Measurements from ENCODE around the gene DEPDC5. TPM values are rescaled to one million over a fixed set of nuclear protein-coding genes. Genes with fewer than 3 reads are reported as not detected.

DEPDC5 gene
- total and polyA plus RNA-seq, 9 donors: 8.0 to 10.7 (median 8.5) TPM

- Histone ChIP-seq H3K36me3 (ENCODE audit: control insufficient read depth, insufficient read depth, low read length) (no peaks in the 10 kb centered on the region), H3K27me3 (ENCODE audit: control insufficient read depth, insufficient read depth, low read length) (no peaks in the 10 kb centered on the region), H3K27ac (ENCODE audit: low read length) (peak overlapping the region; percentile 57), H3K4me3 (ENCODE audit: low read length) (no peak overlapping the region), H3K9me3 (replicated peaks; ENCODE audit: control insufficient read depth, low read depth, low read length) (no peaks in the 10 kb centered on the region), H3K4me1 (ENCODE audit: control insufficient read depth, insufficient read depth, low read length) (peaks cover 31% of the 10 kb centered on the region)
- 19% methylated on average over 3 of the region's 8 CpGs for WGBS (ENCODE audit: insufficient coverage)
- DNase-seq: peak; percentile 90
These were observed 175.5 kb downstream of the DEPDC5 start for GRCh38 chr22:31929167-31929930.

- H3K4me1 ChIP-seq (ENCODE audit: control insufficient read depth, insufficient read depth, low read length): peaks cover 35% of the 10 kb centered on the region
- no peak overlapping the region for H3K27ac ChIP-seq (ENCODE audit: low read length)
- peak; percentile 73 for DNase-seq
- H3K27me3 ChIP-seq (ENCODE audit: control insufficient read depth, insufficient read depth, low read length): no peaks in the 10 kb centered on the region
- no peaks in the 10 kb centered on the region for H3K36me3 ChIP-seq (ENCODE audit: control insufficient read depth, insufficient read depth, low read length)
- no peak overlapping the region for H3K4me3 ChIP-seq (ENCODE audit: low read length)
- WGBS (ENCODE audit: insufficient coverage): 37% methylated on average over 5 of the region's 5 CpGs
- no peaks in the 10 kb centered on the region for H3K9me3 ChIP-seq (replicated peaks; ENCODE audit: control insufficient read depth, low read depth, low read length)
These were observed 179.0 kb downstream of the DEPDC5 start for GRCh38 chr22:31932863-31933262.

- H3K9me3 ChIP-seq (replicated peaks; ENCODE audit: control insufficient read depth, low read depth, low read length): no peaks in the 10 kb centered on the region
- H3K27ac ChIP-seq (ENCODE audit: low read length): no peak overlapping the region
- no peaks in the 10 kb centered on the region for H3K36me3 ChIP-seq (ENCODE audit: control insufficient read depth, insufficient read depth, low read length)
- H3K27me3 ChIP-seq (ENCODE audit: control insufficient read depth, insufficient read depth, low read length): no peaks in the 10 kb centered on the region
- DNase-seq: no peak
- no peak overlapping the region for H3K4me3 ChIP-seq (ENCODE audit: low read length)
- WGBS (ENCODE audit: insufficient coverage): 96% methylated on average over 3 of the region's 6 CpGs
- H3K4me1 ChIP-seq (ENCODE audit: control insufficient read depth, insufficient read depth, low read length): peaks cover 38% of the 10 kb centered on the region
These were observed 179.6 kb downstream of the DEPDC5 start for GRCh38 chr22:31933406-31933805.

DNA sequence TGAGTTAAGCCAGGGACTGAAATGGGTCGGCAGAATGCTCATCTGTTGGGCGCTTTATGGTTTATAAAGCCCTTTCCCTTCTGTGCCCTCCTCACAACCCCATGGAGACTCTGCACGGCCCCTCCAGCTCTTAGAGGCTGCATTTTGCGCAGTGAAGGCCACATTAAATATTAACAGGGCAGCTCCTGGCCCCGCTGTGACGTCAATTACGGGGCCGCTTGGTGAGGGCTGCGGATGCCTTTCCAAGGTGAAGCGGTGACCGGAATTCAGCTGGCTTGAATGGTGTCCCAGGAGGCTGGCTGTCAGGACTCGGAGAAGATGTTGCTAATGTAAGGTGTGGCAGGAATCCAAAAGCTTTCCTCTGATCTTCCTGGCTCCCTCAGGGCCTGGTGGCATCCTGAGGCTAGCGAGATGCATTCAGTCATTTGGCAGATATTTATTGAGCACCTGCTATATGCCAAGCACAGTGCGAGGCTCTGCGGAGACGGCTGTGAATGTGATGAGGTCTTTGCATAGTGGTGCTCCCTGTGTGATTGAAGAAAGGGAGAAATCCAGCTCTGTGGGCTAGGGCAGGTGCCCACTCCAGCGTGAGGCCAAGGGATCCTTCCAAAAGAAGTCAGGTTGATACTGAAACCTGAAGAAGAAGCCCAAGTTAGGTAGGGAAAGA is 180.1 kb downstream of the DEPDC5 start:
- no peak overlapping the region for H3K27ac ChIP-seq (ENCODE audit: low read length)
- H3K4me3 ChIP-seq (ENCODE audit: low read length): no peak overlapping the region
- no peak for DNase-seq
- whole genome bisulfite sequencing (ENCODE audit: insufficient coverage): 70% methylated on average over 16 of the region's 17 CpGs
- no peaks in the 10 kb centered on the region for H3K9me3 ChIP-seq (replicated peaks; ENCODE audit: control insufficient read depth, low read depth, low read length)
- H3K27me3 ChIP-seq (ENCODE audit: control insufficient read depth, insufficient read depth, low read length): no peaks in the 10 kb centered on the region
- H3K36me3 ChIP-seq (ENCODE audit: control insufficient read depth, insufficient read depth, low read length): no peaks in the 10 kb centered on the region
- H3K4me1 ChIP-seq (ENCODE audit: control insufficient read depth, insufficient read depth, low read length): peaks cover 34% of the 10 kb centered on the region

DNA sequence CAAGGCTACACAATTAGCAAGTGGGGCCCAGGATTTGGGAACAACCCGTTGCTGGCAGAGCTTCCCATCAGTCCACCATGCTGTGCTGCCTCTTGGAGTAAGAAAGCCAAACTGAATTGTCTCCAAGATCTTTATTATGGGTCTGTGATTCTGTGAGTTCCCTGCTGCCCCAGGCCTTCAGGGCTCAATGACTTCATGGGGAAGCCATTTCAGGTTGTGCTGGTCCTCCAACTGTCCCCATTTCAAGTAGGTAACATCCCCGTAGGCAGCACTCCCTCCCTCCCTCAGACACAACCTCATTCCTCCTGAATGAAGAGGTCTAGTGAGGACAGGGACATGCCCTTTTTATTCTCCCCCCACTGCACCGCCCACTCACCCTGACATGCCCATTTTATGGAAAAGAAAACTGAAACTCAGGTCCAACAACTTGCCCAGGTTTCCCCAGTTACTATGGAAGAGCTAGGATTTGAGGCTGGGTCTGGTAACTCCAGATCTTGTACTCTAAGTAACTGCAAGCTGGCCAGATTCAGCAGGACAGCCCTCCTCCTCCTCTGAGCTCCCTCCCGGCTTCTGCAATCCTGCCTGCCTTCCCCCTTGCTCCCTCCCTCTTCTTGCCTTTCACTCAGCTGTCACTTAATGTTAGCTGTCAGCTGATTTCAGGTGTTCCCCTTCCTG is 182.3 kb downstream of the DEPDC5 start:
- no peak for DNase-seq
- 33% methylated on average over 1 of the region's 4 CpGs for WGBS (ENCODE audit: insufficient coverage)
- Histone ChIP-seq H3K27ac (ENCODE audit: low read length) (no peak overlapping the region), H3K9me3 (replicated peaks; ENCODE audit: control insufficient read depth, low read depth, low read length) (no peaks in the 10 kb centered on the region), H3K27me3 (ENCODE audit: control insufficient read depth, insufficient read depth, low read length) (no peaks in the 10 kb centered on the region), H3K36me3 (ENCODE audit: control insufficient read depth, insufficient read depth, low read length) (no peaks in the 10 kb centered on the region), H3K4me3 (ENCODE audit: low read length) (no peak overlapping the region), H3K4me1 (ENCODE audit: control insufficient read depth, insufficient read depth, low read length) (peaks cover 25% of the 10 kb centered on the region)

DNA sequence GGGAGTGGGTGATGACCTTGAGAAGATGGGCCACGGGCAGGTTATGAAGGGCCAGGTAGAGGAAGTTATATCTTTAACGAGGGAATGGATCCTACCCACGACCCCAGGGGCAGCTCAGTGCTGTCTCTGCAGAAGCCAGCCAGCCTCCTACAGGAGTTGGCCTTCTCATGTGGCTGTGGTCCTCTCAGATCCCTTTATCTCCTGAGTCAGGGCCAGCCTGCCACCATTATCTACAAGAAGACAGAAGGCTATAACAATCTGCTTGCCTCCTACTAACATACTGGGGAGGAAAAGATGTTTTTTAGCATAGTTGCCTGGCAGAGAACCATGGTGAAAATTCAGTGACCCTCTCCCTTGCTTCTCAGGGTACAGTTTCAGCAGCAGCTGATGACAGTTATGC is 183.5 kb downstream of the DEPDC5 start:
- 80% methylated on average over 1 of the region's 3 CpGs for WGBS (ENCODE audit: insufficient coverage)
- H3K9me3 ChIP-seq (replicated peaks; ENCODE audit: control insufficient read depth, low read depth, low read length): no peaks in the 10 kb centered on the region
- no peaks in the 10 kb centered on the region for H3K27me3 ChIP-seq (ENCODE audit: control insufficient read depth, insufficient read depth, low read length)
- DNase-seq: no peak
- H3K27ac ChIP-seq (ENCODE audit: low read length): no peak overlapping the region
- peaks cover 15% of the 10 kb centered on the region for H3K4me1 ChIP-seq (ENCODE audit: control insufficient read depth, insufficient read depth, low read length)
- no peaks in the 10 kb centered on the region for H3K36me3 ChIP-seq (ENCODE audit: control insufficient read depth, insufficient read depth, low read length)
- H3K4me3 ChIP-seq (ENCODE audit: low read length): no peak overlapping the region

DNA sequence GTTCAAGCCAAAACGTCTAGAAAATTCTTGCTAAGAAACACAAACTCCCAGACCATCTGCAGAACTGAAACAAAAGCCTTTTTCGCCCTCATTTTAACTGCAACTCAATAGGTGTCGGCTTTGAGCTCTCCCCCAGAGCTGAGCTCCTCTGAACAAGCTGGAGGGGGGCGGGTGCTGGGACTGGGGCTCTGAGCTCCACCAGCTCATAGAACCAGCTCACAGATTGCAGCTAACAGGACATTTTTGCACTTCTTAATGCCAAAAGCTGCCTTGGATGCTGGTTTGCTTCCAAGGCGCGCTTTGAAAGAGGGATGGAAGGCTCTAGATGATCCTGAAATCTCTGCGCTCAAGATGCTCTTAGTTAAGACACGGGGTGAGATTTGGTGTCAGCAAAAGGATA is 184.5 kb downstream of the DEPDC5 start:
- DNase-seq: no peak
- H3K4me3 ChIP-seq (ENCODE audit: low read length): no peak overlapping the region
- H3K27ac ChIP-seq (ENCODE audit: low read length): no peak overlapping the region
- H3K9me3 ChIP-seq (replicated peaks; ENCODE audit: control insufficient read depth, low read depth, low read length): no peaks in the 10 kb centered on the region
- no peaks in the 10 kb centered on the region for H3K27me3 ChIP-seq (ENCODE audit: control insufficient read depth, insufficient read depth, low read length)
- no peaks in the 10 kb centered on the region for H3K36me3 ChIP-seq (ENCODE audit: control insufficient read depth, insufficient read depth, low read length)
- peaks cover 8% of the 10 kb centered on the region for H3K4me1 ChIP-seq (ENCODE audit: control insufficient read depth, insufficient read depth, low read length)
- 60% methylated on average over 4 of the region's 8 CpGs for WGBS (ENCODE audit: insufficient coverage)

GRCh38 chr22:31940506-31940905 is 186.7 kb downstream of the DEPDC5 start:
- Histone ChIP-seq H3K36me3 (ENCODE audit: control insufficient read depth, insufficient read depth, low read length) (no peaks in the 10 kb centered on the region), H3K4me1 (ENCODE audit: control insufficient read depth, insufficient read depth, low read length) (peaks cover 17% of the 10 kb centered on the region), H3K27ac (ENCODE audit: low read length) (no peak overlapping the region), H3K4me3 (ENCODE audit: low read length) (no peak overlapping the region), H3K27me3 (ENCODE audit: control insufficient read depth, insufficient read depth, low read length) (no peaks in the 10 kb centered on the region), H3K9me3 (replicated peaks; ENCODE audit: control insufficient read depth, low read depth, low read length) (no peaks in the 10 kb centered on the region)
- DNase-seq: no peak
- 78% methylated on average over 8 of the region's 9 CpGs for WGBS (ENCODE audit: insufficient coverage)

- H3K36me3 ChIP-seq (ENCODE audit: control insufficient read depth, insufficient read depth, low read length): no peaks in the 10 kb centered on the region
- no peaks in the 10 kb centered on the region for H3K27me3 ChIP-seq (ENCODE audit: control insufficient read depth, insufficient read depth, low read length)
- H3K27ac ChIP-seq (ENCODE audit: low read length): no peak overlapping the region
- H3K4me1 ChIP-seq (ENCODE audit: control insufficient read depth, insufficient read depth, low read length): peaks cover 25% of the 10 kb centered on the region
- no peak for DNase-seq
- no peak overlapping the region for H3K4me3 ChIP-seq (ENCODE audit: low read length)
- 91% methylated on average over 4 of the region's 5 CpGs for WGBS (ENCODE audit: insufficient coverage)
- H3K9me3 ChIP-seq (replicated peaks; ENCODE audit: control insufficient read depth, low read depth, low read length): no peaks in the 10 kb centered on the region
These were observed 188.3 kb downstream of the DEPDC5 start for GRCh38 chr22:31942091-31942490.
